ENCODE measurements around the gene SAMD11.
A peak's percentile ranks its signal among the peaks of the same experiment; 100 is the strongest.

The SAMD11 gene

GRCh38 chr1:923991-924655, 400 bp downstream of the SAMD11 start:
- Histone ChIP-seq H2AFZ (ENCODE audit: low read length) (no peak overlapping the region), H3K4me2 (ENCODE audit: low read depth, low read length) (no peak overlapping the region), H3K79me2 (ENCODE audit: low read length) (no peaks in the 10 kb centered on the region), H4K20me1 (ENCODE audit: insufficient read depth, low read length) (no peaks in the 10 kb centered on the region), H3K4me3 (ENCODE audit: low read length) (no peak overlapping the region), H3F3A (ENCODE audit: insufficient read depth, low read length) (no peaks in the 10 kb centered on the region), H3K9ac (ENCODE audit: low read length) (no peak overlapping the region), H3K9me3 (replicated peaks; ENCODE audit: insufficient read depth, low read length) (no peaks in the 10 kb centered on the region), H3K27ac (ENCODE audit: low read length) (no peak overlapping the region), H3K9me2 (replicated peaks; ENCODE audit: insufficient read depth, low read length) (no peaks in the 10 kb centered on the region), H3K27me3 (replicated peaks; ENCODE audit: insufficient read depth, low read length) (peaks cover 90% of the 10 kb centered on the region), H3K36me3 (replicated peaks; ENCODE audit: insufficient read depth, low read length) (no peaks in the 10 kb centered on the region), H3K4me1 (ENCODE audit: low read length) (no peaks in the 10 kb centered on the region; the same call in 1 of the 2 replicates)
- DNase-seq: no peak
- TF ChIP-seq EZH2 (optimal IDR thresholded peaks at IDR 0.05; ENCODE audit: low read depth, low read length) (no peak), EZH2phosphoT487 (IDR thresholded peaks at IDR 0.05; ENCODE audit: low read length) (no peak)
- TF ChIP-seq, protein P1, sequence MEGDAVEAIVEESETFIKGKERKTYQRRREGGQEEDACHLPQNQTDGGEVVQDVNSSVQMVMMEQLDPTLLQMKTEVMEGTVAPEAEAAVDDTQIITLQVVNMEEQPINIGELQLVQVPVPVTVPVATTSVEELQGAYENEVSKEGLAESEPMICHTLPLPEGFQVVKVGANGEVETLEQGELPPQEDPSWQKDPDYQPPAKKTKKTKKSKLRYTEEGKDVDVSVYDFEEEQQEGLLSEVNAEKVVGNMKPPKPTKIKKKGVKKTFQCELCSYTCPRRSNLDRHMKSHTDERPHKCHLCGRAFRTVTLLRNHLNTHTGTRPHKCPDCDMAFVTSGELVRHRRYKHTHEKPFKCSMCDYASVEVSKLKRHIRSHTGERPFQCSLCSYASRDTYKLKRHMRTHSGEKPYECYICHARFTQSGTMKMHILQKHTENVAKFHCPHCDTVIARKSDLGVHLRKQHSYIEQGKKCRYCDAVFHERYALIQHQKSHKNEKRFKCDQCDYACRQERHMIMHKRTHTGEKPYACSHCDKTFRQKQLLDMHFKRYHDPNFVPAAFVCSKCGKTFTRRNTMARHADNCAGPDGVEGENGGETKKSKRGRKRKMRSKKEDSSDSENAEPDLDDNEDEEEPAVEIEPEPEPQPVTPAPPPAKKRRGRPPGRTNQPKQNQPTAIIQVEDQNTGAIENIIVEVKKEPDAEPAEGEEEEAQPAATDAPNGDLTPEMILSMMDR (IDR thresholded peaks at IDR 0.05; ENCODE audit: low read length): no peak

DNA sequence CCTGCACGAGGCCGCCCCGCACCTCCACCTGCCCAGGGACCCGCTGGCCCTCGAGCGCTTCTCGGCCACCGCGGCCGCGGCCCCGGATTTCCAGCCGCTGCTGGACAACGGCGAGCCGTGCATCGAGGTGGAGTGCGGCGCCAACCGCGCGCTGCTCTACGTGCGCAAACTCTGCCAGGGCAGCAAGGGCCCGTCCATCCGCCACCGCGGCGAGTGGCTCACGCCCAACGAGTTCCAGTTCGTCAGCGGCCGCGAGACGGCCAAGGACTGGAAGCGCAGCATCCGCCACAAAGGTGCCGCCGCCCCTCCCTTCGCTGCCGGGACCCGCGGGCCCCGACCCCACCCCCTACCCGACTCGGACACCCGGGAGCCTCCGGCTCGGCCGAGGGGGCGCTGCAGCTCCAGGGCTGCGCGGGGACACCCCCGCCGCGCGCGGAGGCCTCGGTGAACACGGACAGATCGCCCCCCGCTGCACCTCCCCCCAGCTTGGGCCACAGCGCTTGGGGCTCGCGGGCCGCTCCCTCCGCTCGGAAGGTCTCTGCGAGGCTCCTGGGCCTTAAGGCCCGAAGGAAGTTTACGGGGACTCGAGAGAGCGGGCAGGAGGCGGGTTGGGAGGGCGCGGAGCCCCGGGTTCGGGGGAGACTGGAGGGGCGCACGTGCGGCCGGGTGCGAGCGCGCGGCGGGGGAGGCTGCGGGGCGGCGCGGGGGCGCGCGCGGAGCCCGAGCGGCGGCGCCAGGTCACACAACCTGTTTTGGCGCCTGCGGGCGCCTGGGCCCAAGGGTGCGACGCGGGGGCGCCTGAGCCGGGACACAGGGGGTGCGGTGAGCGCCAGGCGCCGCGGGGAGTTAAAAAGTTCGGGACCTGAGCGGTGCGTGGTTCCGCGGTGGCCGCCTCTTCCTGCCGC, 1.2 kb downstream of the SAMD11 start:
- Histone ChIP-seq H3K4me2 (ENCODE audit: low read depth, low read length) (peak overlapping the region; percentile 15; the same call in 1 of the 2 replicates), H3K9me2 (replicated peaks; ENCODE audit: insufficient read depth, low read length) (no peaks in the 10 kb centered on the region), H3K27ac (ENCODE audit: low read length) (no peak overlapping the region), H3K9ac (ENCODE audit: low read length) (no peak overlapping the region), H3K4me1 (ENCODE audit: low read length) (no peaks in the 10 kb centered on the region; the same call in 1 of the 2 replicates), H4K20me1 (ENCODE audit: insufficient read depth, low read length) (no peaks in the 10 kb centered on the region), H3F3A (ENCODE audit: insufficient read depth, low read length) (no peaks in the 10 kb centered on the region), H3K4me3 (ENCODE audit: low read length) (no peak overlapping the region), H3K36me3 (replicated peaks; ENCODE audit: insufficient read depth, low read length) (no peaks in the 10 kb centered on the region), H3K79me2 (ENCODE audit: low read length) (no peaks in the 10 kb centered on the region), H3K27me3 (replicated peaks; ENCODE audit: insufficient read depth, low read length) (peaks cover 90% of the 10 kb centered on the region), H3K9me3 (replicated peaks; ENCODE audit: insufficient read depth, low read length) (no peaks in the 10 kb centered on the region), H2AFZ (ENCODE audit: low read length) (no peak overlapping the region)
- DNase-seq: no peak
- TF ChIP-seq, protein P1 (IDR thresholded peaks at IDR 0.05; ENCODE audit: low read length): no peak
- TF ChIP-seq EZH2 (optimal IDR thresholded peaks at IDR 0.05; ENCODE audit: low read depth, low read length): peak; percentile 99
- peak; percentile 93; the same call in 1 of the 2 replicates for TF ChIP-seq EZH2phosphoT487 (IDR thresholded peaks at IDR 0.05; ENCODE audit: low read length)

DNA sequence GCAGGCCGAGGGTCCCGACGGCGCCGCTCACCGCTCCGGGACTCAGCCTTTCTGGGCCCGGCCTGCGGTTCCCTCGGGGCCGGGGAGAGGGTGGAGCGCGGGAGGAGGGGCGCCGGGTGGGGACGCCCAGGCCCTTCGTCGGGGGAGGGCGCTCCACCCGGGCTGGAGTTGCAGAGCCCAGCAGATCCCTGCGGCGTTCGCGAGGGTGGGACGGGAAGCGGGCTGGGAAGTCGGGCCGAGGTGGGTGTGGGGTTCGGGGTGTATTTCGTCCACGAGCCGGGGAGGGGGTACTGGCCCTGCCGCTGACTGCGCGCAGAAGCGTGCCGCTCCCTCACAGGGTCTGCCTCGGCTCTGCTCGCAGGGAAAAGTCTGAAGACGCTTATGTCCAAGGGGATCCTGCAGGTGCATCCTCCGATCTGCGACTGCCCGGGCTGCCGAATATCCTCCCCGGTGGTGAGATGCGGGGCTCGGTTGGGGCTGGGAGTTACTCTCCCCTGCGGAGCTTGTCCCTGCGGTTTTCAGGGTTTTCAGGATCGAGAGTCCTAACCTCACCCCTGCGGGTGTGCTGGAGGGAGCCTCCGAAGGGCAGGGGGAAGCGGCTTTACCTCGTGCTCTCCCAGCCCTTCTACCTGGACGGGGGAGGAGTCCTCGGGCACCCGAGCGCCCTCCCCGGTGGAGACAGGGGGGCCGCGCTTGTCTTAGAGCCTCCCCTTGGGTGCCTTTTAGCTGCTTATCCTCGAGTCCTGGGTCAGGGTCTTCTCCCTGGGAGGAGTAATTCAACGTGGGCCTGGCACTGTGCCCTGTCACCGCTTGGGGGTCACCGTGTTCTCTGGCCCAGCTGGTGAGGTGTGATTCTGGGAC, 2.1 kb downstream of the SAMD11 start:
- no peak overlapping the region for H2AFZ ChIP-seq (ENCODE audit: low read length)
- H3K9me2 ChIP-seq (replicated peaks; ENCODE audit: insufficient read depth, low read length): no peaks in the 10 kb centered on the region
- H3K9me3 ChIP-seq (replicated peaks; ENCODE audit: insufficient read depth, low read length): no peaks in the 10 kb centered on the region
- no peaks in the 10 kb centered on the region for H4K20me1 ChIP-seq (ENCODE audit: insufficient read depth, low read length)
- no peak overlapping the region for H3K4me3 ChIP-seq (ENCODE audit: low read length)
- TF ChIP-seq EZH2 (optimal IDR thresholded peaks at IDR 0.05; ENCODE audit: low read depth, low read length) (peak; percentile 44), EZH2phosphoT487 (IDR thresholded peaks at IDR 0.05; ENCODE audit: low read length) (peak; percentile 74; the same call in 1 of the 2 replicates)
- TF ChIP-seq, protein P1 (IDR thresholded peaks at IDR 0.05; ENCODE audit: low read length): no peak
- no peak overlapping the region for H3K4me2 ChIP-seq (ENCODE audit: low read depth, low read length)
- no peaks in the 10 kb centered on the region; the same call in 1 of the 2 replicates for H3K4me1 ChIP-seq (ENCODE audit: low read length)
- peaks cover 90% of the 10 kb centered on the region for H3K27me3 ChIP-seq (replicated peaks; ENCODE audit: insufficient read depth, low read length)
- no peaks in the 10 kb centered on the region for H3K36me3 ChIP-seq (replicated peaks; ENCODE audit: insufficient read depth, low read length)
- H3F3A ChIP-seq (ENCODE audit: insufficient read depth, low read length): no peaks in the 10 kb centered on the region
- no peak for DNase-seq
- no peak overlapping the region for H3K27ac ChIP-seq (ENCODE audit: low read length)
- H3K9ac ChIP-seq (ENCODE audit: low read length): no peak overlapping the region
- H3K79me2 ChIP-seq (ENCODE audit: low read length): no peaks in the 10 kb centered on the region
